ENCODE results near the gene GOLGA6C. TPM values are rescaled to one million over a fixed set of nuclear protein-coding genes. Genes with fewer than 3 reads are reported as not detected.
"Not testable (repeated sequence)": the region's sequence is repeated elsewhere in the genome, so short reads cannot be mapped to it uniquely, and the experiment has no call there.

GOLGA6C gene
- total RNA-seq, 1 donor from 2014 or later = not detected

DNA sequence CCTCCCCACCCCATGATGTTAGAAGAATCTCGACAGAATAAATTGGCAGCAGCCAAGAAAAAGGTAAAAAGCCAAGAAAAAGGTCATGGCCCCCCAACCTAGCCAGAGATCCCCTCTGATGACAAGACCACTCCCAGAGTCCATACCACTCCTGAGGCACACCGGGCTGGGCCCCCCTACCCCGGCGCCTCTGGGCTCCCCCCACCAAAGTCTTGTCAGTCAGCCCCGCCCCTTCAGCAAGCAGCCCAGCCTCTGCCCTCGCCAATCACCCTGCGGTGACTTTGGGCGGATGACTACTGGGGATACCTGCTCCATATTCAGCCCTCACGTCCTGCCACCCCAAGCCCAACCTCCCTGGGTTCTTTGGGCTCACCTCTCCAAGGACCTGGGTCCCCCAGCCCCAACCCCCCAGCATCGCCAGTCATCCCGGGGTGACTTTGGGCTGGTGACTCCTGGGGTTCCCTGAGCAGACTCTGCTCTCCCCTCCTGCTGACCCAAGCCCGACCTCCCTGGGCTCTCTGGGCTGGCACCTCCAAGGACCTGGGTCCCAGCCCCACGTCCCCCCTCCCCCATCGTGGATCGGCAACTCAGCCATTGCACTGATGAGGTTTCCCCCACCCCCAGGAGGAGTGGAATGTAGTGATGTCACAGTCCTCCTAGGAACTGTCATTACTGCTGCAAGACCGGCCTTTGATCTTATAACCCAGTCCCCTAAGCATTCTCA lies 648 bp downstream of the GOLGA6C start:
- ATAC-seq (ENCODE audit: low read depth); H3K4me3 Mint-ChIP-seq; CTCF ChIA-PET; H3K9me3 Mint-ChIP-seq; H3K27ac Mint-ChIP-seq; H3K36me3 Mint-ChIP-seq (ENCODE audit: low read depth); DNase-seq; H3K4me1 Mint-ChIP-seq; POLR2A ChIA-PET; intact Hi-C loops (cut with micrococcal nuclease); H3K27me3 Mint-ChIP-seq: not testable (repeated sequence)

GRCh38 chr15:75259873-75260272 lies 1.7 kb downstream of the GOLGA6C start:
- H3K36me3 Mint-ChIP-seq (ENCODE audit: low read depth); intact Hi-C loops (cut with micrococcal nuclease); POLR2A ChIA-PET; H3K27ac Mint-ChIP-seq; H3K27me3 Mint-ChIP-seq; H3K4me1 Mint-ChIP-seq; DNase-seq; H3K9me3 Mint-ChIP-seq; CTCF ChIA-PET; H3K4me3 Mint-ChIP-seq; ATAC-seq (ENCODE audit: low read depth): not testable (repeated sequence)

DNA sequence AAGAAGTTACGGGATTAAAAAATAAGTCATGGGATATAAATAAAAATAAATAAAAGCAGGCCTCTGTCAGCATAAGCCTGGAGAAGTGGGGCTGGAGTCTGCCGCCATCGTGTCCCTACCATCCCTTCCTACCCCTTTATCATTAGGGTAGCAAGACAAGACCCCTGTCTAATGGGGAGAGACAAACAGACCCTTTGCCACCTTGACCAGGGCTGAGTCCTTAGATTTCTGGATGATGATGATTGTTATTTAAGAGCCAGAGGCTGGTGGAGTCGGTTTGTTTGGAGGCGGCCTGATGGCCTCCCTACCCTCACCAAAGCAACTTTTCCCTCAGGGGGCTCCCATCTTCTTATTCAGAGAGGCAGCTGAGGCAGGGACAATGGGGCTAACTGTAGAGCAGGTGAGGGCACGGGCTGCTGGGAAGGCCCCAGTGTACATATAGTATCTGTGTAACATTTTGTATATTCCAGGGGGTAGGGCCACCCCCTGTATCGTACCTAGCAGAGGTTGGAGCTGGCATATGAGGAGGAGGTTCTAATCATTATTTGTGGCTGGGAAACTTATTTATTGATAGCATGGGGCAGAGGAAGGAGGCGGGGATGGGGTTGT lies 15.7 kb downstream of the GOLGA6C start:
- DNase-seq; POLR2A ChIA-PET; H3K4me3 Mint-ChIP-seq; H3K4me1 Mint-ChIP-seq; H3K27ac Mint-ChIP-seq; ATAC-seq (ENCODE audit: low read depth); H3K36me3 Mint-ChIP-seq (ENCODE audit: low read depth); CTCF ChIA-PET; H3K9me3 Mint-ChIP-seq; H3K27me3 Mint-ChIP-seq: not testable (repeated sequence)
- intact Hi-C loops (cut with micrococcal nuclease) = loop anchor here (10.0 kb wide), 1 partner anchor 249 kb away; the partner anchor contains the start of gene PPCDC

- DNase-seq (peak; percentile 62), ATAC-seq (ENCODE audit: low read depth) (peak; percentile 77)
- intact Hi-C loops (cut with micrococcal nuclease) = loop anchor here (10.0 kb wide), 1 partner anchor 250 kb away; the partner anchor contains the start of gene PPCDC
- H3K4me1 Mint-ChIP-seq; H3K4me3 Mint-ChIP-seq; POLR2A ChIA-PET; H3K9me3 Mint-ChIP-seq; H3K27me3 Mint-ChIP-seq; CTCF ChIA-PET; H3K36me3 Mint-ChIP-seq (ENCODE audit: low read depth); H3K27ac Mint-ChIP-seq: not testable (repeated sequence)
These were observed 16.5 kb downstream of the GOLGA6C start for GRCh38 chr15:75274509-75275107.

- CTCF ChIA-PET; ATAC-seq (ENCODE audit: low read depth): not testable (repeated sequence)
These were observed 17.5 kb downstream of the GOLGA6C start for GRCh38 chr15:75275617-75276016.

GRCh38 chr15:75278497-75278896 lies 20.4 kb downstream of the GOLGA6C start:
- H3K4me1 Mint-ChIP-seq; POLR2A ChIA-PET; H3K27ac Mint-ChIP-seq; H3K27me3 Mint-ChIP-seq; DNase-seq; H3K9me3 Mint-ChIP-seq; ATAC-seq (ENCODE audit: low read depth); H3K4me3 Mint-ChIP-seq; CTCF ChIA-PET; H3K36me3 Mint-ChIP-seq (ENCODE audit: low read depth): not testable (repeated sequence)
- intact Hi-C loops (cut with micrococcal nuclease) = loop anchor here (10.0 kb wide), 1 partner anchor 254 kb away; the partner anchor contains the start of gene PPCDC

More at GRCh38 chr15:75275617-75276016, 17.5 kb downstream of the GOLGA6C start:
- H3K4me1 Mint-ChIP-seq; H3K4me3 Mint-ChIP-seq; H3K27ac Mint-ChIP-seq; DNase-seq; POLR2A ChIA-PET; H3K36me3 Mint-ChIP-seq (ENCODE audit: low read depth); H3K27me3 Mint-ChIP-seq; H3K9me3 Mint-ChIP-seq: not testable (repeated sequence)
- intact Hi-C loops (cut with micrococcal nuclease) = loop anchor here (10.0 kb wide), 1 partner anchor 251 kb away; the partner anchor contains the start of gene PPCDC

DNA sequence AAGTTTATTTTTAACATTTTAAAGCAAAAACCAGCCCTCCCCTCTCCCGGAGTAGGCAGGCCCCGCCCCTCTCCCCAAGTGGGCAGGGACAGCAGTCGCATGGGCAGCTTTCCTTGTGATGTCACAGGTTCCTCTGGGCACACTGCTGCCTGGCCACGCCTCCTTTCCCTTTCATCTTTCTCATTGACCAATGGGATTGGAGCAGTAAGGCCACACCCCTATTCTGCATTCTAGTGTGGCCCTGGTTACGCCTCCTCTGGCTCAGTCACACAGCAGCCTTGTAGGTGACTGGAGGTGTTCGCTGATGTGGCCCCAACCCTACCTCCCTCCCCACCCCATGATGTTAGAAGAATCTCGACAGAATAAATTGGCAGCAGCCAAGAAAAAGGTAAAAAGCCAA lies 24.4 kb downstream of the GOLGA6C start, which contains the start of gene GOLGA6D:
GOLGA6D (plus strand) TSS at position 264 of the 400 bp plus-strand sequence; CDS start at position 305, 41 bp downstream.
- H3K36me3 Mint-ChIP-seq (ENCODE audit: low read depth); H3K27me3 Mint-ChIP-seq; POLR2A ChIA-PET; ATAC-seq (ENCODE audit: low read depth); DNase-seq; CTCF ChIA-PET; H3K9me3 Mint-ChIP-seq; H3K4me1 Mint-ChIP-seq; intact Hi-C loops (cut with micrococcal nuclease); H3K27ac Mint-ChIP-seq; H3K4me3 Mint-ChIP-seq: not testable (repeated sequence)

DNA sequence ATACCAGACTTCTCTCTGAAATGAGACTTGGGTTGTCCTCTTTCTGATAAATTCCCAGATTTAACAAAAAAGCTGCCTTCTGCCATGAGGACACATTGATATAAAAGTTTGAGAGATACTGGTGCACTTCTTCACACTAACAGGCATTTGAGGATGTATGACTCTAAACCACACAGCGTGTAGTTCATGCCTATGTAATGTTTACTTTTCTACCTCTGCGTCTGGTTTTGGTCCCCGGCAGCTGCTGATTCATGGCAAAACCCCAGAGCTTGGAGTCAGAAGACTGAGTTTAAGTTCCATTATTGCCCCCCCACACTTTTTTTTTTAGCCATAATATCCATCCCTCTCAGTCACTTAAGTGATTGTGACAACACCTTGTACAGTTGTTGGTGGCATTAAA lies 26.0 kb downstream of the GOLGA6C start:
- intact Hi-C loops (cut with micrococcal nuclease); DNase-seq; H3K9me3 Mint-ChIP-seq; POLR2A ChIA-PET; ATAC-seq (ENCODE audit: low read depth); CTCF ChIA-PET; H3K4me1 Mint-ChIP-seq; H3K27me3 Mint-ChIP-seq; H3K36me3 Mint-ChIP-seq (ENCODE audit: low read depth); H3K27ac Mint-ChIP-seq; H3K4me3 Mint-ChIP-seq: not testable (repeated sequence)

- H3K4me3 Mint-ChIP-seq; H3K9me3 Mint-ChIP-seq; H3K4me1 Mint-ChIP-seq; ATAC-seq (ENCODE audit: low read depth); DNase-seq; CTCF ChIA-PET; H3K27ac Mint-ChIP-seq; POLR2A ChIA-PET; H3K27me3 Mint-ChIP-seq; intact Hi-C loops (cut with micrococcal nuclease); H3K36me3 Mint-ChIP-seq (ENCODE audit: low read depth): not testable (repeated sequence)
These were observed 35.5 kb downstream of the GOLGA6C start for GRCh38 chr15:75293660-75294059.

GRCh38 chr15:75298541-75299310 lies 40.6 kb downstream of the GOLGA6C start:
- H3K4me1 Mint-ChIP-seq; H3K9me3 Mint-ChIP-seq; H3K27me3 Mint-ChIP-seq; intact Hi-C loops (cut with micrococcal nuclease); H3K36me3 Mint-ChIP-seq (ENCODE audit: low read depth); DNase-seq; H3K4me3 Mint-ChIP-seq; H3K27ac Mint-ChIP-seq: not testable (repeated sequence)
- ChIA-PET CTCF (interaction anchor here (1.1 to 1.8 kb wide), 2 partner anchors 95 to 269 kb away, joined by 3 to 6 read pairs; no protein-coding TSS in a partner anchor), POLR2A (interaction anchor here (0.7 kb wide), 1 partner anchor 275 kb away, joined by 3 read pairs; the partner anchor contains the start of gene PPCDC)
- ATAC-seq (ENCODE audit: low read depth) = peak; percentile 95

DNA sequence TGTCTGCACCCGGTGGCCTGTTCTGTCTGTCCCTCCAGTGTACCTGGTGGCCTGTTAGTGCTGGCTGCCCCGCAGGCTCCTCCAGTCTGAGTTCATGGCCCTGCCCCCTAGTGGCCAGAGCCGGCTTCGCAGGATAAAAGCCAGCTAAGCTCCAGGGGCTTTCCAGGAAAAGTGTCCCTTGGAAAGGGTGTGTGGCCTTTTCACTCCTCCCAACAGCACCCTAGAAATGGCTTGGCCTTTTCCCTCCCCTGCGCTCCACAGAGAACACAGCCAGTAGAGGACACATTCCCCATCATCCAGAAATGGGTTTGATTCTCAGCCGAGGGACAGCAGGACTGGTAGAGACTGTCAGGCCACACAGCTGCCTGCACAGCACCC lies 41.2 kb downstream of the GOLGA6C start:
- H3K27ac Mint-ChIP-seq; H3K36me3 Mint-ChIP-seq (ENCODE audit: low read depth); H3K4me1 Mint-ChIP-seq; intact Hi-C loops (cut with micrococcal nuclease); H3K9me3 Mint-ChIP-seq; POLR2A ChIA-PET; H3K27me3 Mint-ChIP-seq; H3K4me3 Mint-ChIP-seq: not testable (repeated sequence)
- CTCF ChIA-PET = interaction anchor here (1.8 kb wide), 1 partner anchor 270 kb away, joined by 6 read pairs; no protein-coding TSS in a partner anchor
- ATAC-seq (ENCODE audit: low read depth) (peak; percentile 95), DNase-seq (peak; percentile 61)

Measured in activated B cell treated with CpG ODN at 0.5 μM for 24 hours (primary cell).